ENCODE results near the gene MACROD2.

DNA sequence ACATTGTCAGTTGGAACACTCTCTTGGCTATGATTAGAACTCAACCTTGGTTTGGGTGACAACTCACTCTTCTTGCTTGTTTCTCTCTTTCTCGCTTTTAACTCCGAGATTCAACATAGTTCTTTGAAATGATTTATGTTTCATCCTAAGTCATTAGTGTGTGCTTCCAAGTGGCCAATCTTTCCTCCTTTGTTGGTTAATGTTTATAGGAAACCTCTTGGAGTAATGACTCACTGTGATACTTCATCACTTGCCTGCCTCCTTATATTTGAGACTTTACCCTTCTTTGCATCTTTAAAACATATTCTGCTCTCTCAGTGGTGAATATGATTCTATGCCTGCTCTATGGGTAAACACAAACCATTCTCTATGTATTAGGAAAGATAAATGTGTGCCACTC lies 621.8 kb downstream of the MACROD2 start:
- TF ChIP-seq, protein P1, sequence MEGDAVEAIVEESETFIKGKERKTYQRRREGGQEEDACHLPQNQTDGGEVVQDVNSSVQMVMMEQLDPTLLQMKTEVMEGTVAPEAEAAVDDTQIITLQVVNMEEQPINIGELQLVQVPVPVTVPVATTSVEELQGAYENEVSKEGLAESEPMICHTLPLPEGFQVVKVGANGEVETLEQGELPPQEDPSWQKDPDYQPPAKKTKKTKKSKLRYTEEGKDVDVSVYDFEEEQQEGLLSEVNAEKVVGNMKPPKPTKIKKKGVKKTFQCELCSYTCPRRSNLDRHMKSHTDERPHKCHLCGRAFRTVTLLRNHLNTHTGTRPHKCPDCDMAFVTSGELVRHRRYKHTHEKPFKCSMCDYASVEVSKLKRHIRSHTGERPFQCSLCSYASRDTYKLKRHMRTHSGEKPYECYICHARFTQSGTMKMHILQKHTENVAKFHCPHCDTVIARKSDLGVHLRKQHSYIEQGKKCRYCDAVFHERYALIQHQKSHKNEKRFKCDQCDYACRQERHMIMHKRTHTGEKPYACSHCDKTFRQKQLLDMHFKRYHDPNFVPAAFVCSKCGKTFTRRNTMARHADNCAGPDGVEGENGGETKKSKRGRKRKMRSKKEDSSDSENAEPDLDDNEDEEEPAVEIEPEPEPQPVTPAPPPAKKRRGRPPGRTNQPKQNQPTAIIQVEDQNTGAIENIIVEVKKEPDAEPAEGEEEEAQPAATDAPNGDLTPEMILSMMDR (IDR thresholded peaks at IDR 0.05): no peak
- no peak for TF ChIP-seq POLR2A (IDR thresholded peaks at IDR 0.05)

All from uterus (tissue), 2 donors.